Neural crest cell (in vitro differentiated cells): ENCODE data around the gene OSBPL9. TPM values are rescaled to one million over a fixed set of nuclear protein-coding genes. Genes with fewer than 3 reads are reported as not detected.

Experiments used
- DNase-seq: peaks from one replicate; pipeline ENCODE4 v3.0.0; 2021; ENCODE audit warnings: low read depth, mixed read lengths, low spot score
- H3K27ac Mint-ChIP-seq: one replicate; pipeline ENCODE4 v1.8.0; 2021; ENCODE audit warnings: mild to moderate bottlenecking, mixed read lengths; ENCODE audit not compliant: unreplicated experiment
- H3K27me3 Mint-ChIP-seq: 2 replicates; pipeline ENCODE4 v1.8.0; 2021; ENCODE audit warnings: low read depth, mild to moderate bottlenecking, mixed read lengths
- H3K36me3 Mint-ChIP-seq: 2 replicates; pipeline ENCODE4 v1.8.0; 2021; ENCODE audit warnings: low read depth, mild to moderate bottlenecking, mixed read lengths
- H3K4me1 Mint-ChIP-seq: 2 replicates; pipeline ENCODE4 v1.8.0; 2021; ENCODE audit warnings: mixed read lengths
- H3K4me3 Mint-ChIP-seq: one replicate; pipeline ENCODE4 v1.8.0; 2021; ENCODE audit warnings: mild to moderate bottlenecking, mixed read lengths
- H3K9me3 Mint-ChIP-seq: 2 replicates; pipeline ENCODE4 v1.8.0; 2021; ENCODE audit warnings: mixed read lengths
- CTCF ChIP-seq: fragments of 200-600 bp; sonication (generic); conservative IDR thresholded peaks from 2 replicates; pipeline ENCODE4 v1.5.0; 2021; ENCODE audit warnings: antibody characterized with exemption, mild to moderate bottlenecking
- total RNA-seq: library from RNA; stranded (reverse); gene quantifications from 2 replicates; pipeline ENCODE4 v1.2.1, GENCODE V29; 2021

Gene OSBPL9
- total RNA-seq, 1 donor from 2014 or later = 76.7 TPM

GRCh38 chr1:51708911-51709760, 92.2 kb downstream of the OSBPL9 start:
- TF ChIP-seq CTCF = no peak
- Mint-ChIP-seq H3K4me1 (no peaks in the 10 kb centered on the region), H3K4me3 (no peak overlapping the region), H3K27ac (no peak overlapping the region), H3K9me3 (peaks cover 6% of the 10 kb centered on the region), H3K36me3 (peaks cover 8% of the 10 kb centered on the region), H3K27me3 (no peaks in the 10 kb centered on the region)
- no peak for DNase-seq

- Mint-ChIP-seq H3K27me3 (no peaks in the 10 kb centered on the region), H3K36me3 (peaks cover 8% of the 10 kb centered on the region), H3K27ac (no peak overlapping the region), H3K4me1 (no peaks in the 10 kb centered on the region), H3K9me3 (peaks cover 6% of the 10 kb centered on the region), H3K4me3 (no peak overlapping the region)
- no peak for TF ChIP-seq CTCF
- DNase-seq = no peak
These were observed 93.1 kb downstream of the OSBPL9 start for GRCh38 chr1:51709951-51710350.

GRCh38 chr1:51712590-51712989, 95.7 kb downstream of the OSBPL9 start:
- no peak for TF ChIP-seq CTCF
- Mint-ChIP-seq H3K4me1 (no peaks in the 10 kb centered on the region), H3K4me3 (no peak overlapping the region), H3K9me3 (peaks cover 4% of the 10 kb centered on the region), H3K27ac (no peak overlapping the region), H3K27me3 (no peaks in the 10 kb centered on the region), H3K36me3 (peaks cover 6% of the 10 kb centered on the region)
- DNase-seq = no peak

- no peak overlapping the region for H3K4me3 Mint-ChIP-seq
- no peak for DNase-seq
- H3K27ac Mint-ChIP-seq = no peak overlapping the region
- H3K27me3 Mint-ChIP-seq = no peaks in the 10 kb centered on the region
- no peaks in the 10 kb centered on the region for H3K4me1 Mint-ChIP-seq
- peaks cover 4% of the 10 kb centered on the region for H3K9me3 Mint-ChIP-seq
- no peak for TF ChIP-seq CTCF
- H3K36me3 Mint-ChIP-seq = peaks cover 6% of the 10 kb centered on the region
These were observed 97.6 kb downstream of the OSBPL9 start for GRCh38 chr1:51714374-51715019.

GRCh38 chr1:51715369-51715768, 98.5 kb downstream of the OSBPL9 start:
- H3K4me3 Mint-ChIP-seq = no peak overlapping the region
- no peak for TF ChIP-seq CTCF

More at GRCh38 chr1:51715369-51715768, 98.5 kb downstream of the OSBPL9 start:
- Mint-ChIP-seq H3K4me1 (no peaks in the 10 kb centered on the region), H3K36me3 (peaks cover 6% of the 10 kb centered on the region), H3K27me3 (no peaks in the 10 kb centered on the region), H3K27ac (peak overlapping the region; percentile 40), H3K9me3 (peaks cover 4% of the 10 kb centered on the region)
- no peak for DNase-seq
